Neural crest cell (in vitro differentiated cells): ENCODE measurements around the gene LRP1-AS. TPM values are rescaled to one million over a fixed set of nuclear protein-coding genes. Genes with fewer than 3 reads are reported as not detected.
"Not testable (repeated sequence)": the region's sequence is repeated elsewhere in the genome, so short reads cannot be mapped to it uniquely, and the experiment has no call there.

Source experiments
- DNase-seq: peaks from one replicate; pipeline ENCODE4 v3.0.0; 2021; ENCODE audit warnings: low read depth, mixed read lengths, low spot score
- H3K27ac Mint-ChIP-seq: one replicate; pipeline ENCODE4 v1.8.0; 2021; ENCODE audit warnings: mild to moderate bottlenecking, mixed read lengths; ENCODE audit not compliant: unreplicated experiment
- H3K27me3 Mint-ChIP-seq: 2 replicates; pipeline ENCODE4 v1.8.0; 2021; ENCODE audit warnings: low read depth, mild to moderate bottlenecking, mixed read lengths
- H3K36me3 Mint-ChIP-seq: 2 replicates; pipeline ENCODE4 v1.8.0; 2021; ENCODE audit warnings: low read depth, mild to moderate bottlenecking, mixed read lengths
- H3K4me1 Mint-ChIP-seq: 2 replicates; pipeline ENCODE4 v1.8.0; 2021; ENCODE audit warnings: mixed read lengths
- H3K4me3 Mint-ChIP-seq: one replicate; pipeline ENCODE4 v1.8.0; 2021; ENCODE audit warnings: mild to moderate bottlenecking, mixed read lengths
- H3K9me3 Mint-ChIP-seq: 2 replicates; pipeline ENCODE4 v1.8.0; 2021; ENCODE audit warnings: mixed read lengths
- total RNA-seq: library from RNA; stranded (reverse); gene quantifications from 2 replicates; pipeline ENCODE4 v1.2.1, GENCODE V29; 2021
- TF ChIP-seq, protein P1 (sequence below): fragments of 200-600 bp; sonication (generic); conservative IDR thresholded peaks from 2 replicates; pipeline ENCODE4 v1.5.0; 2021; ENCODE audit warnings: antibody characterized with exemption, mild to moderate bottlenecking

The LRP1-AS gene
- total RNA-seq, 1 donor from 2014 or later, result not detected

DNA sequence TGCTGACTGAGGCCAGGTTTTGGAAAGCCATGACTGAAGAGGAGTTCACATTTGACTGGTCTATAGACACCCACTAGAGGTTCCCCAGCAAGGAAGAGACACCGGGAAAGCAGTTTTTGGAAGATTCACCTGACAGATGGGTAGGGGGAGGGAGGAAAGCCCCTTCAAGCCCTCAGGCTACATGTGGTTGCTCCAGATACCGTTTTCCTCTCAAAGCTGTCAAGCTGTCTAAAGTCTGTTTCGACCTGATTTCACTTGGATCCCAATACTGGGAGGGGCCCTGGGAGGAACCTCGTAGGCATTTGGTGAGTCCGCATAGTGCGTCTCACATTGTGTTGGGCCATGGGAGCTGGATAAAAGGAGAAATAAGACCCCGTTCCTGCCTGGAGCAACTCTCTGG lies 20.9 kb downstream of the LRP1-AS start:
- no peaks in the 10 kb centered on the region for H3K36me3 Mint-ChIP-seq
- no peaks in the 10 kb centered on the region for H3K9me3 Mint-ChIP-seq
- peak overlapping the region; percentile 95 for H3K4me3 Mint-ChIP-seq
- no peak for DNase-seq
- TF ChIP-seq, protein P1, sequence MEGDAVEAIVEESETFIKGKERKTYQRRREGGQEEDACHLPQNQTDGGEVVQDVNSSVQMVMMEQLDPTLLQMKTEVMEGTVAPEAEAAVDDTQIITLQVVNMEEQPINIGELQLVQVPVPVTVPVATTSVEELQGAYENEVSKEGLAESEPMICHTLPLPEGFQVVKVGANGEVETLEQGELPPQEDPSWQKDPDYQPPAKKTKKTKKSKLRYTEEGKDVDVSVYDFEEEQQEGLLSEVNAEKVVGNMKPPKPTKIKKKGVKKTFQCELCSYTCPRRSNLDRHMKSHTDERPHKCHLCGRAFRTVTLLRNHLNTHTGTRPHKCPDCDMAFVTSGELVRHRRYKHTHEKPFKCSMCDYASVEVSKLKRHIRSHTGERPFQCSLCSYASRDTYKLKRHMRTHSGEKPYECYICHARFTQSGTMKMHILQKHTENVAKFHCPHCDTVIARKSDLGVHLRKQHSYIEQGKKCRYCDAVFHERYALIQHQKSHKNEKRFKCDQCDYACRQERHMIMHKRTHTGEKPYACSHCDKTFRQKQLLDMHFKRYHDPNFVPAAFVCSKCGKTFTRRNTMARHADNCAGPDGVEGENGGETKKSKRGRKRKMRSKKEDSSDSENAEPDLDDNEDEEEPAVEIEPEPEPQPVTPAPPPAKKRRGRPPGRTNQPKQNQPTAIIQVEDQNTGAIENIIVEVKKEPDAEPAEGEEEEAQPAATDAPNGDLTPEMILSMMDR, result no peak
- no peak overlapping the region for H3K27ac Mint-ChIP-seq
- H3K4me1 Mint-ChIP-seq, result peaks cover 24% of the 10 kb centered on the region
- peaks cover 19% of the 10 kb centered on the region for H3K27me3 Mint-ChIP-seq

DNA sequence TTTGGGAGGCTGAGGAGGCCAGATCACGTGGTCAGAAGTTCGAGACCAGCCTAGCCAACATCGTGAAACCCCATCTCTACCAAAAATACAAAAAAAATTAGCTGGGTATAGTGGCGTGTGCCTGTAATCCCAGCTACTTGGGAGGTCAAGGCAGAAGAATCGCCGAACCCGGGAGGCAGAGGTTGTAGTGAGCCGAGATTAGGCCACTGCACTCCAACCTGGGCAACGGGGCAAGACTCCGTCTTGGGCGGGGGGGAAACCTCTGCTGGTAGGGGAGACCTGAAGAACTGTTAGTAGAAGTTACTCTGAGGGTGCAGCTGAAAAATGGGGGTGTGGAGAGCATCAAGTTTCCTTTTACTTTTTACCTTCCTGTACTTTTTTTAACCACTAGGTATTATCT lies 21.4 kb downstream of the LRP1-AS start:
- H3K27ac Mint-ChIP-seq, result no peak overlapping the region
- H3K36me3 Mint-ChIP-seq, result no peaks in the 10 kb centered on the region
- DNase-seq, result no peak
- no peaks in the 10 kb centered on the region for H3K9me3 Mint-ChIP-seq
- peak overlapping the region; percentile 58 for H3K4me3 Mint-ChIP-seq
- H3K4me1 Mint-ChIP-seq, result peaks cover 19% of the 10 kb centered on the region
- TF ChIP-seq, protein P1, result no peak
- peaks cover 19% of the 10 kb centered on the region for H3K27me3 Mint-ChIP-seq

DNA sequence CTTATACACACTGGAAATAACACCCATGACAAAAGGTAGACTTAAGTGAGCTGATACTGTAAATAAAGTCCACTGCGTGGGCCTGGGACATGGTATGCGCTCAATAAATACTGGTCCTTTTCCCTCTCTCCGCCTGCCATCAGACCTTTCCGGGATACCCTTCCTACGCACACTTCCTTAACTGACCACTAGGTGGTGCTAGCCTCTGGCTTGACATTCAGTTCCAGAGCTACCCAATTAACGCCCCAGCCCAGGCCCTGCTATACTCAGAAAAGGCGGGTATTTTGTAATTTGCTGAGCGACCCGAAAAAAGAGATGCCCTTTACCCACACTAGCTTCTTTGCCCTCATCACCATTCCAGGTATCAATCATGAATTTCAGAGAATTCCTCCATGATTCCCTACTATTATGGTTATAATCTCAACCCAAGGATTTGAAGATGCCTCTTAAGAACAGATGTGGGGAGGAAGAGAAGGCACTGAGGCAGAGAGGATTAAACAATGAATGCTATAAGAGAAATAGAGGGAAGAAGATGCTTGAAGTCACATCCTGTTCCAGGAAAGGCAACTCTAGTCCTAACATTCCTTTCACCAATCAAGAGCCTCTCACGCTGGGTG lies 23.1 kb downstream of the LRP1-AS start:
- no peak overlapping the region for H3K27ac Mint-ChIP-seq
- peak overlapping the region; percentile 21 for H3K4me3 Mint-ChIP-seq
- no peaks in the 10 kb centered on the region for H3K36me3 Mint-ChIP-seq

DNA sequence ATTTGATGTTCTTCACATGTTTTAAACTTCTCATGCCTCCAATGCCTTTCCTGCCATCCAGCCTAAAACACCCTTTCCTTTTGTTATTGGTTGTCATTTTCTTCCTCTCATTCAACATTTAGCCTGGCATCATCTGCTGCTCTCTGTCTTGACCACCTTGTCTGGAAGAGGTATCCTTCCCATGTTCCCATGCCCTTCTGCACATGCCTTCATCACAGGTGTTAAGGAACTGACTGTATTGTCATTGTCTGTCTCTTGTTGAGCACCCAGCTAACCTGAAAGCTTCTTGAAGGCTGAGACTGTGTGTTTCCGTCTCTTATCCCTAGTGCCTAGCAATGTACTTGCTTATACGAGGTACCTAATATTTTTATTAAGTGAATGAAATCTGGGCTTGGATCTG lies 23.6 kb downstream of the LRP1-AS start:
- no peaks in the 10 kb centered on the region for H3K36me3 Mint-ChIP-seq
- TF ChIP-seq, protein P1, result no peak
- DNase-seq, result no peak
- H3K27ac Mint-ChIP-seq, result no peak overlapping the region
- H3K27me3 Mint-ChIP-seq, result peaks cover 15% of the 10 kb centered on the region
- H3K9me3 Mint-ChIP-seq, result no peaks in the 10 kb centered on the region
- peaks cover 5% of the 10 kb centered on the region for H3K4me1 Mint-ChIP-seq
- no peak overlapping the region for H3K4me3 Mint-ChIP-seq

More for the DNA sequence above, 23.1 kb downstream of the LRP1-AS start:
- peaks cover 5% of the 10 kb centered on the region for H3K4me1 Mint-ChIP-seq
- no peaks in the 10 kb centered on the region for H3K9me3 Mint-ChIP-seq
- DNase-seq, result peak; percentile 84
- TF ChIP-seq, protein P1, result peak; percentile 93
- H3K27me3 Mint-ChIP-seq, result peaks cover 15% of the 10 kb centered on the region

DNA sequence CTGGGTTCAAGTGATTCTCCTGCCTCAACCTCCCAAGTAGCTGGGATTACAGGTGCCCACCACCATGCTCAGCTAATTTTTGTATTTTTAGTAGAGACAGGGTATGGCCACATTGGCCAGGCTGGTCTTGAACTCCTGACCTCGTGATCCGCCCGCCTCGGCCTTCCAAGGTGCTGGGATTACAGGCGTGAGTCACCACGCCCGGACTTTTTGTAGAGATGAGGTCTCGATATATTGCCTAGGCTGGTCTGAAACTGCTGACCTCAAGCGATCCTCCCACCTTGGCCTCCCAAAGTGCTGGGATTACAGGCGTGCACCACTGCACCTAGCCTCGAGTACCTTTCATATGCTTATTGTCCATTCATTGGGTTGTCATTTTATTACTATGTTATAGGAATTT lies 26.7 kb downstream of the LRP1-AS start:
- DNase-seq, H3K4me1 Mint-ChIP-seq, H3K4me3 Mint-ChIP-seq, H3K9me3 Mint-ChIP-seq, H3K36me3 Mint-ChIP-seq, H3K27ac Mint-ChIP-seq: not testable (repeated sequence)
- H3K27me3 Mint-ChIP-seq, result peaks cover 12% of the 10 kb centered on the region

DNA sequence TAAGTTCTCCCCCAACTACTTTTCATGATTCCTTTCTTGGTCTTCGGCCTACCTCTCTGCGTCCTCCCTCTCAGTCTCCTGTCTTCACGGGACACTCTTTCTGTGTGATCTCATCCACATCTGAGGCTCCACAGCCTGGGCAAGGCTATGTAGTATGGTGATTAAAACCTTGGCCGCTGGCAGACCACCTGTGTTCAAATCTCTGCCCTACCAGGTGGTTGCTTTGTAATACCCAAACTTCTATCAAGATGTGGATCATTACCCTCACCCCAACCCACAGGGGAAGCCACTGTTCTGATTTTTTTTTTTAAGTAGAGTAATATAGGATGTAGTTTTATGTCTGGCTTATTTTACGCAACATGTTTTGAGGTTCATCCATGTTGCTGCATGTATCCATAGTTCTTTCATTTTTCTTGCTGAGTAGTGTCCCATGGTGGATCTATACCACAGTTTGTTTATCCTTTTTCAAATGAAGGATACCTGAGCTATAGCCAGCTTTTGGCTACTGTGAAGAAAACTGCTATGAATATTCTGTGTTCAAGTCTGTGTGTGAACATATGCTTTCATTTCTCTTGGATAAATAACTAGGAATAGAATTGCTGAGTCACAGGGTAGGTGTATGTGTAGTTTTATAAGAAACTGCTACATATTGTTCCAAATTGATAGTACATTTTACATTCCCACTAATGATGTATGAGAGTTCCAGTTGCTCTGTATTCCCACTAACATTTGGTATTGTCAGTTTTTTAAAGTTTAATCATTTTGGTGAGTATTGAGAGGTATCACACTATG lies 27.9 kb downstream of the LRP1-AS start:
- H3K27me3 Mint-ChIP-seq, result peaks cover 8% of the 10 kb centered on the region
- H3K9me3 Mint-ChIP-seq, result no peaks in the 10 kb centered on the region
- no peaks in the 10 kb centered on the region for H3K36me3 Mint-ChIP-seq
- H3K4me3 Mint-ChIP-seq, result no peak overlapping the region
- TF ChIP-seq, protein P1, result no peak
- DNase-seq, result no peak
- no peaks in the 10 kb centered on the region for H3K4me1 Mint-ChIP-seq
- H3K27ac Mint-ChIP-seq, result no peak overlapping the region
